Epidermal melanocyte (primary cell): ENCODE results near the gene GBX1.

Source experiments
- DNase-seq: peaks from one replicate; pipeline ENCODE4 v3.0.0; 2011; ENCODE audit warnings: low spot score; ENCODE audit not compliant: insufficient read length

The GBX1 gene

DNA sequence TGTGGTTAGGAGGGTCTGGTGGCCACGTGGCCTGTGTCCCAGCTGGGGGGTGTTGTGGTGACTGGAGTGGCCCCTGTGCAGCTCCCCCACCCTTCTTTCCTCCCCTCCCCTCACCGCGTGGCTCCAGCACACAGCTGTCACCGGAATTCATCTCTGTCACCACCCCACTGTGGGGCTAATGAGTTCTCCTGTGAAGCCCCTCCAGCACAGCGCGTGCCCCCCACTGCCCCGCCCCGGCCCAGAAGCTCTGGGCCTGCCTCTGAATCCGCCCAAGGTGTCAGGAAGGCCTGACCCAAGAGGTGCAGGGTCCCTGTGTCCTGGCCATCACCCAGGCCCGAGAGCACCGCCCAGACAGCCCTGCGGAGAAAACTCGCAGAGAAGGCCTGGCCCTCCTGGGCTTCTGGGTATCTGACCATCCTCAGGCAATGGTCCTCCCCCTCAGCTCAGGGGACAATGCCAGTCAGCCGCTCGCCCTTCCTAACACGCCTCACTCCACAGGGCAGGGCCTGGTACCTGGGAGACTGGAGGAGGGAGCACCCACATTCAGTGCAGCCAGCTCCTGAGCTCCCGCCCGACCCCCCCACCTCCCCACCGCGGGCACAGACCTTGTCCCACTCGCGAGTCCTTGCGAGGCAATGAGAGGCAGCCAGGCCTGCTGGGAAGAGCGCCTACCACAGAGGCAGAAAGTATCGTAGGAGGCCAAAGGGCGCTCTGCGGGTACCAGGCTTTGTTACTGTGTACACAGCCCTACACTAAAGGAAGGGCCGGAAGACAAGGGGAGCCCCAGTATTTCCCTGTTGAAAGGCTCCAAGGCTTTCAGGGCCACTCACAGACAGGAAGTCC is 38.2 kb downstream of the GBX1 start:
- peak; percentile 14 for DNase-seq

DNA sequence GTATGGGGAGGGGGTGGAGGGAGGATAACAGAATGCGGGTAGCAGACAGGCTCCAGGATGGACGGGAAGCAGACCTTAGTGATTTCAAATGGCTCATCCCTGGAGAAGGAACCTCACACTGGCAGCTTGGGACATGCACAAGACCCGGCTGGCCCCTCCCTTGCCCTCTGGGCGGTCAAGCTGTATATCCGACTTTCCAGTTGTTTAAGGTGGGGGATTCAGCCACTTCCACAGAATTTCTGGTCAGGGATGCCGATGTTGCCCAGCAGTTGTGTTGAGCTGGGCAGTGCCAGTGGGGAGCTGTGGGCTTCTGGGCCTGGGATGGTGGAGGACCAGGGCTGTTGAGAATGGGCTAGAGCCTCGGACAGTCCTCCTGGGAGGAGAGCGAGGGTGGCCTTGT is 38.8 kb downstream of the GBX1 start:
- DNase-seq: peak; percentile 11

DNA sequence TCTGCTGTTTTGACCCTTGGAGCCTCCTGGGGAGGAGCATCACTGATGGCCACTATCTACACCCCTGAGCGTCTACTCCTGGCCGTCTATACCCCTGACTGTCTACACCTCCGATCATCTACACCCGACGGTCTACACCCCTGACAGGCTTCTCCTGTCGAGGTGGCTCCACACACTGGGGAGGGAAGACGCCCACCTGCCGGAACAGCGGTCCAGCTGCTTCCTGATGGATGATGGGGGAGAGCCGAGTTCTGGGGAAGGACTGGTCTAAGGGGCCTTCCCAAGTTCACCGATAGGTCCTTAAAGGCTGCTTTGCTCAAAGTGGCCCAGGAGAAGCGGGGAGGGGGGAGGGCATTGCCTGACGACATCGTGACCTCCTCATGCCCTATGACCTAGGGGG is 39.4 kb downstream of the GBX1 start:
- no peak for DNase-seq

DNA sequence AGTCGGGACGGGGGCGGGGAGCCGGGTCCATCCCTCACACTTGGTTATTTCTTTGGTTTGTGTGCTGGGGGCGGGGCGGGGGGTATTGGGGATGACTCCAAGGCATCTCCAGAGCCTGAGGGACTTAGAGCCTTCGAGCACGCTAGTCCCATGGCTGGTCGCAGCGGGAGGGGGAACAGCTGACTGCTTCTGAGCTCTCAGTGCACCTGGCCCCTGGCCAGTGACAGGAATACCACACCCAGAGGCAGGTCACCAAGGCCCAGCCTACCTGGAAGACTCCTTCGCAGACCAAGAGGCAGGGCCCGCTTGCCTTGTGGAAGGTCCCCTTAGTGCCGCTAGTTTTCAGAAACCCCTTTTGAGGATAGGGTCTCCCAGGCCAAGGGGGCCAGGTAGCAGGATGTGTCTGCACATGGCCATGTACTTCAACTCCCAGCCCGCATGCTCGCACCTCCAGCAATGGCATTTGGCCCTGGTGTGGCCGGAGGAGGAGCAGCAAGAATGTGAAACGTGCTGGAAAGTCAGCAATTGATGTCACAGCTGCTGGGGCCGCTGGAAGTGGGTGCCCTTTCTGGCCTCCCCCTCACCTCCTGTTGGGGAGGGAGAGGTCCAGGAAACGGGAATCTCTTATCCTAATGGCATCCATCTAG is 40.9 kb downstream of the GBX1 start:
- DNase-seq: no peak

DNA sequence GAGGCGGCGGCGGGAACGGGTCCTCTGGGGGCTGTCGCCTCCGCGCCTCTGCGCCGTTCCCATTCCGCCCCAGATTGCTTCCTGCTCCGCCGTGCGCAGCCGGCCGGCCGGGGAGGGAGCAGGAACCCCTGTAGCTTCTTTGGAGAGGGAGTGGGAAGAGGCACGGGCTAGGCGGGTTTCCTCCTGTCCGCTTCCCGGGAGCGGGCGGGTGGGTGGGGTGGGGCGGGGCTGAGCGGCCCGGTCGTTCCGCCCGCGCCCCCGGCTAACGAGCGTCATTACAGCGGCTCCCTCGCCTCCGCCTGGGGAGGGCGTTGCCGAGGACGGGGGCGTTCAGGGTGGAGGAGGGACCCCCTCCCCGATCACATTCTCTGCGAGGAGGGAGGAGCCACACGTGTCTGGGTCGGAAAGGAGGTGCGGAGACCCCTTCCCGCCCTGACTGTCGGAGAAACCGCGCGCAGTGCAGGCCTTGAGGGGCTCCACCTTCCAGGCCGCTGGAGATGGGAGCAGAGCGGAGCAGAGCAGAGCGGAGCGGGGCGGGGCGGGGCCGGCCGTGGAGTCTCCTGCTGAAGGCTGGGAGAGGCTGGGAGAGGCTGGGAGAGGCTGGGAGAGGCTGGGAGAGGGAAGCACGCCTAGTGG is 41.5 kb downstream of the GBX1 start:
- no peak for DNase-seq

DNA sequence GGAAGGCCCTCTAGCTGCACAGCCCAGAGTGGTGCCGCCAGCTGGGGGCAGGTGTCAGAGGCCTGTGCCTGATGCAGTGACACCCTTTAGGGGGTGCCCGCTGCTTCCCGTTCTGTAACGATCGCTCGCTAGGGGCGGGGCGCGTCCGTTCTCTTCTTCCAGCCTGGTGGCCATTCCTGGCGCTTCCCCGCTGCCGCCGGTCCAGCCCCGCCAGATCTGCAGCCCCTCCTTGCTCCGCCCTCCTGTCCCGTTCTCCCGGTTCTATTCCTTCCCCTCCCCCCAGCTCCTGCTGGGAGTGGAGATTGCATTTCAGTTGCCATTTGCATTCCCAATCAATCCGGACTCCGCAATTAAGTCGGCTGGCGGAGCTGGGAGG is 42.0 kb downstream of the GBX1 start:
- no peak for DNase-seq

DNA sequence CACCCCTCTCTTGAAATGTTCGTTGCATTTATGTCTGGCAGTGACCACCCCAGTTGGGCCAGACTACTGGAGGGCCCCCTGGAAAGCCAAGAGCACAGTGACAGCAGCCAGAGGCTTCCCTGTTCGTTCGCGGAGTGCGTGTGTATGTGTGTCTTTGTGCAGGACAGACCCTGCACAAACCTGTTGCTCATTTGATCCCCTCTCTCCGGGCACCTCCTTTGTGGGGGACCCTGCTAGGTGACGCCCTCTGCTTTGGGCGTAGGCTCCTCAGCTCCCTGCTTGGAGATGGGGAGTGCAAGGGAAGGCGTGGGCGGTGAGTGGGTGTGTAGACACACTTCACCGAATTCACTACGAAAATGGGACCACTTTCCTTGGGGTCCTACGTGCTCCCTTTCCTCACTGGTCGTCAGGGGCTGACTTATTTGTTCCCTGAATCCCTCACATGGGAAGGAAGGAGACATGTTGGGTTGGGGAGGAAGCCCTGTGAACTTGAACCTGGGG is 42.5 kb downstream of the GBX1 start:
- no peak for DNase-seq

DNA sequence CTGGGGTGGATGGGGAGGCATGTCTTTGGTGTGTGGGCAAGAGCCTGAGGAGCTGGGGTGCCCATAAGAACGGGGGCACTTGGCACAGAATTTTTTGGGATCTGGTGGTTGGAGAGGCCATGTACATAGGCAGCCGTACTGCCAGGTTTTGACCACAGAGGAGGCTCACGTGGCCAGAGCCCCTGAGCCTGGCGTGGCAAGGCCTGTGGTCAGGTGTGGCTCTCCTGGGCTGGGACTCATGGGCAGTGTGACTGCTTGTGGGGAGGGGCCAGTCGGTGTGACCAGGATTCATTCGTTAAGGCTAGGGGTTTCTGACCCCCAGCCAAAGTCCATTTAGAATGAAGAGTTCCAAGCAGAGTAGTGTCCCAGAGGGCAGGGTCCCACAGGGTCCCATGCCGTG is 43.0 kb downstream of the GBX1 start:
- no peak for DNase-seq

DNA sequence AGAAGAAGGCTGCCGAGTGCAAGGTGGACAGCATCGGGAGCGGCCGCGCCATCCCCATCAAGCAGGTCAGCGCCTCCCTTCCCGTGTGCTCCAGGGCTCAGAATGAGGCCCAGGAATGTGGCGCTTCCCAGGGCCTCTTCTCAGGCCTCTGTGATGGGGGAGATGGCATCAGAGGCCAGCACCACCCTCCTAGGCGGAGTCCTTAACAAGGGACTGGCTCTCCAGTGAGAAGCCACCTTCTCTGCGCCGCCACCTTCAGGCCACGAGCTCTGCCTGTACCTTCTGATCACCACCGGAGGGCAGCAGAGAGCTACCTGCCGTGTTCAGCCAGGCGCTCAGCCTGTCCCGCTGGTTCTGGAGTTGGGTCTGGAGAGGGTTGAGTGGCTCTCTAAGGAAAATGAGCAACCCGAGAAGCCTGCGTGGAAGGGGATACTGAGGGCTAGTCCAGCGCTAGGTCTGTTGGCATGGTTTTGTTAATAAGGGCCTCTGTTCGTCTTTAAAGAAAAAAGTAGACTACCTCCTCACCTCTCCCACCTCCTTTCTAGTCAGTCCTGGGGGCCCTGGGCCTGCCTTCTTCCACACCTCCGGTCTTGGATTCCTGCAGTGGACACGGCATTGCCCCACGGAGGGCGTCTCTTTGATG is 43.6 kb downstream of the GBX1 start:
- DNase-seq: peak; percentile 100

DNA sequence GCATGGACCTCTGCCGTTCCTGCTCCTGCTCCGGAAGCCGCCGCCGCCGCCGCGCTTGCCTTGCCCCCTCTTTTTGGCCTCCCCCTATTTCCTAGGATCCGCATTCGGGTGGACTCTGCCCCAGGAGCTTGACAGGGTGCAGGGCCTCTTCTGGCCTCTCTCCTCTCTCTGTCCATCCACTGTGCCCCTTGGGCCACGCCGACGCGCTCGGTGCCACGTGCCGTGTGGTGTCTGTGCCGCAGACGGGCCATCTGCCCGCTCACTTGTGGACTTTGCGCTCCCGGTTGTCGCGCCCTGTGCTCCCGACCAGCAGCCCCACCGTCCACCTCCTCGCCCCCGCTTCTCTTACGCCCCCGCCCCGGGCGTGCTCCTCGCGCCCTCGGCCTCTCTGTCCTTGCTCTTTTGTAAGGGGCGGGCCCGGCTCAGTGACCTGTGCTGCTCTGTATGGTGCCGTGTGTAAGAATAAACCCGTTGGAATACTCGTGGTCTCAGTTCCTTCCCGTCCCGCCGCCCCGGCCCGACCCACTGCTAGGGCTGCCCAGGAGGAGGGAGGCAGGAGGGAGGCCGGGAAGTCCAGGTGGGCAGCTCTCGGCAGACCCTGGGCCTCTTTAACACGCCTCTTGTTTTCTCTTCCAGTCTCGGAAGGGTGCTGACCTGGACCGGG is 44.2 kb downstream of the GBX1 start:
- DNase-seq: no peak

DNA sequence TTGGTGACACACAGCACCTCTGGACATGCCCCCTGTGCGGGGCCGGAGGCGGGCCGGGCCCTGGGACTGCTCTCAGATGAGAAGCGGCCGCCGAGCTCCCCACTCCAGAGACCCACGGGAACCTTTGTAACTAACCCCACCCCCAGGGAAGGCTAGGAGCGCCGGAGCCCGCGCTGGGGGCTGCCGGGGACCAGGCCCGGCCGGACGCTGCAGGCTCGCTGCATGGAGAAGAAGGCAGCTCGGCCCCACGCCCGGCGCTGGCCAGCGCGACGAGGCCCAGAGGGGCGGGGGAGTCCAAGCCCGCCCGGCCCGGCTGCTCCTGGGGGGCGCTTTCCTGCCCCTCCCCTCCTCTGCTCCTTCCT is 44.7 kb downstream of the GBX1 start:
- no peak for DNase-seq

DNA sequence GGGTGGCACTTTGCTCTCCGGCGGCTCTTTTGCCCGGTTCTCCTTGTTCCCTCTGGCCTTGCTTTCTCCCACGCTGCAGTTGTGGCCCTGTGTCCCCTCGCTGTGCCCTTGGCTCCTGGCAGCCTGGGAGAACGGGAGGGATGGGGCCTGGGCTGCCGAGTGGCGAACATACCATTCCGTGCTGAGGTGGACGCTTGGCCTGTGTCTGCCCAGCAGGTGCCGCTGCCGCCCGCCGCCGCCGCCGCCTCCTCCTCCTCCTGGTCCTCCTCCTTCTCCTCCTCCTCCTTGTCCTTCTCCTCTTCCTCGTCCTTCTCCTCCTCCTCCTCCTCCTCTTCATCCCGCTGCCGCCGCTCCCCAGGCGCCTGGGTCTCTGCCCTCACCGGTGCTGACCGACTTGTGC is 45.2 kb downstream of the GBX1 start:
- DNase-seq: no peak

DNA sequence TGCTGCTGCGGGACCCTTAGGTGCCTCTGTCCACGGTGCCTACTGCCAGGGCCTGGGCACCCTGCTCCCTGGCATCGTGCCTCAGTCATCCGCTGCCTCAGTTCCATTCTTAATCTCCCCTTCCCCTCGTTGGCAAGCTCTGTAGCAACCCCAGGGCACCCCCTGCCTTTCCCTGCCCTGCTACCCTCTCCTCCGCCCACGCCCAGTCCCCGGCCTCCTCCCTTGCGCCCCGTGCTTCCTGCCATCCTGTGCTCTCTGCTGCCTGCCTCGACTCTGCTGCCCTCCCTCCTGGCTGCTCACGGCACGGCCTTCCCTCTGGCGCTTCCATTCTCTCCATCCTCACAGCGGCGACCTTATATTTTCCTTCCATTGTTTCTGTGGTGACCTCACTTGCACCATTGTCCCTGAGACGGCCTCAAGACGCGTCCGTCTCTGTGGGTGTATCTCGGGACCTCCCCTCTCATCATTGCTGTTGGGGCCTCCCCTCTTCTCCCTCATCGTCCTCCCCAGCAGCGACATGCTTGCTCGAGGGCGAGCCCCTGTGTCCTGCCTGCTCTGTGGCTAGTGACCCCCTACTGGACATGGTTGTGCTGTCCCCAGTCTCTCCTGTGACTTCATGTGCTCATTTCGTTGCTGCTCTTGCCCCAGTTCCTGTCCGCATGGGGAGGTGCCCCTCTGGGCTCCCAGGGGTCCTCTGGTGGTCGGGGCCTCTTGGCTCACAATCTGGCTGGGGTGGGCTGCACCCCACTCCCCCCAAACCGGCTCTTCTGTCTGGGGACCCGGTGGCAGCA is 45.9 kb downstream of the GBX1 start:
- DNase-seq: no peak

DNA sequence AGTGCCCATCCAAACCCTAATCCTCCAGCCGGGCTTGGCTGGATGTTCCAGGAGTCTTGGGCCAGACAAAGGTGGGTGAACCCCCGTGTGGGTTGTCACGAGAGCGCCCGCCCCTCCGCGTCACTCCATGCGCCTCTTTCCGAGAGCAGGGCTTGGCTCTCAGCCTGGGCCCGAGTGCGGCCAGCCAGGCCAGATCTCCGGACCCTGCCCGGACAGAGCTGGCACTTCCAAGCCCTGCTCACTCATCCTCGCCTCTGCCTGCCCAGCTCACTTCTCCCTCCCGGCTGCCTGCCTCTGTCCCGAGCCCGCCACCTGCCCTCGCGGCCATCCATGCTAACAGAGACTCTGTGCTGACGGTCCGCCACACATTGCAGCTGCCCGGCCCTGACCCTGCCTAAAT is 46.6 kb downstream of the GBX1 start:
- no peak for DNase-seq

DNA sequence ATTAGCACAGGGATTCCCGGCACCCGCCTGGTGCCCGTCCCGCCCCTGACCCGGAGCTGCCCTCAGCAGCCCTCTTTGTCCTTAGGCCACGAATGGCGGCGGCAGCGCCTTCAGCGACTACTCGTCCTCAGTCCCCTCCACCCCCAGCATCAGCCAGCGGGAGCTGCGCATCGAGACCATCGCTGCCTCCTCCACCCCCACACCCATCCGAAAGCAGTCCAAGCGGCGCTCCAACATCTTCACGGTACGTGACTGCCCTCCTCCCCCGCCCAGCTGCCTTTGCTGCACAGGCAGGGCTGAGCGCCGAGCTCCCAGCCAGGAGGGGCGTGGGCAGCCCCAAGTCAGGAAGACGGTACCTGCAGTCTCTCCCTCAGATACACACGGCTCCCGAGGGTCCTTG is 47.6 kb downstream of the GBX1 start:
- DNase-seq: no peak

DNA sequence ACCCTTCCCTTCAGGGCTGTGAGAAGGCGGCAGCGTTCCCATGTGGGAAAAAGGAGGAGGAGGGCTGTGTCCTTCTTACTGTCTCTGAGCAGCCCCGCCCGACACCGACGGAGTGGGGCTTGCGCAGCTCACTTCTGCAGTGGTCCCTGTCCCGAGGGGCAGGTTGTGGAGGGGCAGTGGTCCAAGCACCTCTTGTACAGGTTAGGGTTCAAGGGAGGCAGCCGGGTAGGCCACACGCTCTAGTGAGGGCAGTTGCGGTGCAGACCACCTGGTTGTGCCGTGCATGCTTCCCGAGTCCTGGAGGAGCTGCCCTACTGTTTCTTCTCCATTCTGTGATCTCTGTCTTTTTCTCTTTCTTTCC is 48.5 kb downstream of the GBX1 start:
- no peak for DNase-seq

DNA sequence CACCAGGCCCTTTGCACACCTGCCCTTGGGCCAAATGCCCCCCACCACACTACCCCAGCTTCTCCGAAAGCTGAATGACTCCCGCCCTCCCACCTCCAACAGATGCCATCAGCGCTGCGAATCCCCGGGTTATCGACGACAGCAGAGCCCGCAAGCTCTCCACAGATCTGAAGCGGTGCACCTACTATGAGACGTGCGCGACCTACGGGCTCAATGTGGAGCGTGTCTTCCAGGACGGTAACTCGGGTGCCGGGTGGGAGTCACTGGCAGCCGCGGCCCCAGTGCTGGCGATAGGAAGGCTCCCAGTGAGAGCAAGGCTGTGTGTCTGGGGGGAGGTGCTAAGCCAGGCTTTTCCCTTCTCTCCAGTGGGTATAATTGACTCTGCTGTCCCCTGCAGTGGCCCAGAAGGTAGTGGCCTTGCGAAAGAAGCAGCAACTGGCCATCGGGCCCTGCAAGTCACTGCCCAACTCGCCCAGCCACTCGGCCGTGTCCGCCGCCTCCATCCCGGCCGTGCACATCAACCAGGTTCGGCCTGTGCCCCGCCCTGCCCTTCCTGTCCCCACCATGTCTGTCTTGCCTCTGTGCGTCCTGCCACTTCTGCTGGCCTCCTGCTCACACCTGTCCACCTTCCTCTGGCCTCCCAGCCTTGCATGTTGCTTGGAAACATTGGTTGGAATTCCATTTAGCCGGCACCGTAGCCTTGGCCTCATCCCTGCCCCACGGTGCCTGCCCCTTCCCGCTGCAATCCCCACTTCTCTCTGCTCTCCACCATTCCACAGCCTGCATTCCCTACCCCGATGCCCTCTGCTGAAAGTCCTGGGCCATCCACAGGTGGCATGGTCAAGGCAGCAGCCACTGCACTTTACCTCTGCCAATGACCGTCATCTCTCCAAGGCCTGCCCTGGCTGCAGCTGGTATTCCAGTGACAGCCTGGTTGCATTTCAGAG is 49.1 kb downstream of the GBX1 start:
- no peak for DNase-seq

DNA sequence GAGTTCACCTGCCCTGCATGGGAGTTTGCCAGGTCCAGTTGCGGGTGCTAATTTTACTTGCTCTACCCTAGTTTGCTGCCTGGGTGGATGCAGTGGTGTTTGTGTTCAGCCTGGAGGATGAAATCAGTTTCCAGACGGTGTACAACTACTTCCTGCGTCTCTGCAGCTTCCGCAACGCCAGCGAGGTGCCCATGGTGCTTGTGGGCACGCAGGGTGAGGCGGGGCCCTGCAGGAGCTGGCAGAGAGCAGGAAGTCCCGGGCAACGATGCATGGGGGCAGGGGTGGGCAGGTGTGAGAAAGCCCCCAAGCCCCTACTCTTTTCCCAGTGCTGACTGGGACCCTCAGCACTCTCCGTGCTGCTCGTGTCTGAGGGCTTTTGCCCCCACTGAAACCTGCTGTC is 49.9 kb downstream of the GBX1 start:
- no peak for DNase-seq

DNA sequence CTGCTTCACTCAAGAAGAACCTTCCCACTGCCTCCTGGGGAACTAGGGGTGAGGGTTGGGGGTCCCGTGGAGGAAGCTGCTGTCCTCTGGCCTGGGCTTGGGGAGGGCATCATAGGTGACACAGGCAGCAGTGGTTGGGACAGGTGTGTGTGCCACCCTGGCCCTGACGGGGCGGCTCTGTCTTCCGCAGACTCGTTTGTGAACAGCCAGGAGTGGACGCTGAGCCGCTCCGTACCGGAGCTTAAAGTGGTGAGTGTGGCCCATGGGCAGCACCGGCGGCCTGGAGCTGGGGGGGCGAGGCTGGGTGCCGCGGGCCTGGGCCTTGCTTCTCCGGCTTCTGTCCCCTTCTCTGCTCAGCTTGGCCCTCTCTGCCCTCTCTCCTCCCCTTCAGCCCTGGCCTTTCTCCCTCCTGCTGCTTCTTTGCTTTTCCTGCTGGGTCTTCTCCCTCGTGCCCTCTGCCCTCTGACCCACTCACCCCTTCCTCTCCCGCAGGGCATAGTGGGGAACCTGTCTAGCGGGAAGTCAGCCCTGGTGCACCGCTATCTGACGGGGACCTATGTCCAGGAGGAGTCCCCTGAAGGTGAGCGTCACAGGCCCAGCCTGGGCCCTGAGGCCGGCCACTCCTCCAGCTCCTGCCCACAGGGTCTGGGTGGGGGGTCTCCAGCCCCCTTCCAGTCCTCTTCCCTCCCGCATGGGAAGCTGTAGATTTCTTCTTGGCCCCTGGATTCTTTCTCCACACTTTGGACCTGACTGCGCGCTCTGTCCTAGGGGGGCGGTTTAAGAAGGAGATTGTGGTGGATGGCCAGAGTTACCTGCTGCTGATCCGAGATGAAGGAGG is 50.7 kb downstream of the GBX1 start:
- no peak for DNase-seq
